OCI-LY7 (cell line): ENCODE results near the gene ZBTB16.

Source experiments
- EZH2phosphoT487 ChIP-seq: fragments of 200-600 bp; sonication (generic); IDR thresholded peaks from 2 replicates; pipeline ENCODE4 v1.6.1; 2018; ENCODE audit warnings: low read depth, borderline replicate concordance, mild to moderate bottlenecking, mixed run types, antibody characterized with exemption, low read length, moderate library complexity, mixed read lengths
- TF ChIP-seq, protein P1 (sequence below): fragments of 200-600 bp; sonication (generic); conservative IDR thresholded peaks from 2 replicates; pipeline ENCODE4 v1.5.1; 2014; ENCODE audit warnings: mild to moderate bottlenecking, antibody characterized with exemption, low read length, moderate library complexity, mixed read lengths

- TF ChIP-seq, protein P1, sequence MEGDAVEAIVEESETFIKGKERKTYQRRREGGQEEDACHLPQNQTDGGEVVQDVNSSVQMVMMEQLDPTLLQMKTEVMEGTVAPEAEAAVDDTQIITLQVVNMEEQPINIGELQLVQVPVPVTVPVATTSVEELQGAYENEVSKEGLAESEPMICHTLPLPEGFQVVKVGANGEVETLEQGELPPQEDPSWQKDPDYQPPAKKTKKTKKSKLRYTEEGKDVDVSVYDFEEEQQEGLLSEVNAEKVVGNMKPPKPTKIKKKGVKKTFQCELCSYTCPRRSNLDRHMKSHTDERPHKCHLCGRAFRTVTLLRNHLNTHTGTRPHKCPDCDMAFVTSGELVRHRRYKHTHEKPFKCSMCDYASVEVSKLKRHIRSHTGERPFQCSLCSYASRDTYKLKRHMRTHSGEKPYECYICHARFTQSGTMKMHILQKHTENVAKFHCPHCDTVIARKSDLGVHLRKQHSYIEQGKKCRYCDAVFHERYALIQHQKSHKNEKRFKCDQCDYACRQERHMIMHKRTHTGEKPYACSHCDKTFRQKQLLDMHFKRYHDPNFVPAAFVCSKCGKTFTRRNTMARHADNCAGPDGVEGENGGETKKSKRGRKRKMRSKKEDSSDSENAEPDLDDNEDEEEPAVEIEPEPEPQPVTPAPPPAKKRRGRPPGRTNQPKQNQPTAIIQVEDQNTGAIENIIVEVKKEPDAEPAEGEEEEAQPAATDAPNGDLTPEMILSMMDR, result no peak
- TF ChIP-seq EZH2phosphoT487, result no peak
Observed at GRCh38 chr11:114244726-114245394, 185.3 kb downstream of the ZBTB16 start.
